Measurements from ENCODE around the gene MRPL23. TPM values are rescaled to one million over a fixed set of nuclear protein-coding genes. Genes with fewer than 3 reads are reported as not detected.

MRPL23 gene
- total RNA-seq, 2 donors from 2014 or later = 40.2 to 83.4 TPM

DNA sequence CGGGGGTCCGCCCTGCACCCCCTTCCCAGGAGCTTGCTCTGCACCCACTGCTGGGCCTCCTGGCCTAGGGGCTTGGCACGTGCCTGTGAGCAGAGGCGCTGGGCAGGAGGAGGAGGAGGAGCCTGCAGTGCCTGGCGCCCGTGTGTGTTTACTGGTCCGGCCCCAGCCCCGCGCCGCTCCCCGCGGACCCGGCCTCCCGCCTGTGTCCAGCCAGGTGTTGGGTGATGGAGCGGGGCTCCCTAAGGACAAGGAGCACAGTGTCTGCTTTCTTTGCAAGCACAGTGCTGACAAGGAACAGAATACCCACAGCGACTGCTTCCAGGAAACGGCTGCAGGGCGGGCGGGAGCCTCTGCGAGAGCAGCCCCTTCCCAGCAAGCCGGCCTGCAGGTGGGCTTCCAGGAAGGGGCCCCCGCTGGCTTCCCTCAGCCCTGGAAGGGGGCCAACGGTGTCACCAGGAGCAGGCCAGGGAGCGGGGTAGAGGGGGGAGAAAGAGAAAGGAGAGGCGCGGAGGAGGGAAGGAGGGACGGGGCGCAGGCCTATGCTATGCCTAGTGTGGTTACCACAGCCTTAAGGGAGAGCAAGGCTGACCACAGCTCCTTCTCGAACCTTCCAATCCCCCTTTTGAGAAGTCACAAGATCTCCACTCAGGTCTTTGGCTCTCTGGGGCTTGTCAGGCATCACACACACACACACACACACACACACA lies 43.9 kb downstream of the MRPL23 start:
- no CpG with 5 or more reads among the region's 29 CpGs for WGBS, 2 donors
- ATAC-seq = peak; percentile 27

DNA sequence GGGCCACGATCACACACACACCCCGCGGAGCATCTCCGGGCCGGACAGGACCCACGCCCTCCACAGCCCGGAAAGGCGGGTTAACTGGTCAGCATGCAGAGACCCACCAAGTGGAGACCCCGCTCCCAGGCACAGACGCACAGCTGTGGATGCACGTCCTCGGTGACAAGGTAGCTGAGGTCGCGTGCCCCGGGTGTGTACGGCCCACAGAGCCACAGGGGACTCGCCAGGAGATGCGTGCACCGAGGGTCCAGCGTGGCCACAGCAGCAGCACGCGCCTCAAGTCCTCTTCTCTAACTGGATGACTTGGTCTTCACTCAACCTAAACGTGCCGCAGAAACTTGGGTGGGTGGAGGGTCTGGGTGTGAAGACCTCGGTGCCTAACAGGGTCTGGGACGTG lies 45.0 kb downstream of the MRPL23 start:
- peak in 1 of 4 donors; percentile 13 for DNase-seq
- intact Hi-C loops (cut with DNase I) = no loop called here
- TF ChIP-seq, protein P1, sequence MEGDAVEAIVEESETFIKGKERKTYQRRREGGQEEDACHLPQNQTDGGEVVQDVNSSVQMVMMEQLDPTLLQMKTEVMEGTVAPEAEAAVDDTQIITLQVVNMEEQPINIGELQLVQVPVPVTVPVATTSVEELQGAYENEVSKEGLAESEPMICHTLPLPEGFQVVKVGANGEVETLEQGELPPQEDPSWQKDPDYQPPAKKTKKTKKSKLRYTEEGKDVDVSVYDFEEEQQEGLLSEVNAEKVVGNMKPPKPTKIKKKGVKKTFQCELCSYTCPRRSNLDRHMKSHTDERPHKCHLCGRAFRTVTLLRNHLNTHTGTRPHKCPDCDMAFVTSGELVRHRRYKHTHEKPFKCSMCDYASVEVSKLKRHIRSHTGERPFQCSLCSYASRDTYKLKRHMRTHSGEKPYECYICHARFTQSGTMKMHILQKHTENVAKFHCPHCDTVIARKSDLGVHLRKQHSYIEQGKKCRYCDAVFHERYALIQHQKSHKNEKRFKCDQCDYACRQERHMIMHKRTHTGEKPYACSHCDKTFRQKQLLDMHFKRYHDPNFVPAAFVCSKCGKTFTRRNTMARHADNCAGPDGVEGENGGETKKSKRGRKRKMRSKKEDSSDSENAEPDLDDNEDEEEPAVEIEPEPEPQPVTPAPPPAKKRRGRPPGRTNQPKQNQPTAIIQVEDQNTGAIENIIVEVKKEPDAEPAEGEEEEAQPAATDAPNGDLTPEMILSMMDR (IDR thresholded peaks at IDR 0.05) = no peak
- TF ChIP-seq POLR2A (IDR thresholded peaks at IDR 0.05) = no peak
- no peaks in the 10 kb centered on the region for H3K27me3 ChIP-seq
- peaks cover 5% of the 10 kb centered on the region for H3K4me1 ChIP-seq
- no peaks in the 10 kb centered on the region for H3K9me3 ChIP-seq
- ATAC-seq = no peak
- H3K4me3 ChIP-seq = no peak overlapping the region
- H3K36me3 ChIP-seq (replicated peaks in 1 of 2; ENCODE audit: insufficient read depth in 1 of 2, low read depth in 2 of 2) = no peaks in the 10 kb centered on the region
- H3K27ac ChIP-seq = no peak overlapping the region
- 93% methylated on average over 12 of the region's 26 CpGs; no CpG with 5 or more reads in 1 of the 2 donors for WGBS, 2 donors

More for the DNA sequence above, 43.9 kb downstream of the MRPL23 start:
- no peak overlapping the region for H3K27ac ChIP-seq
- DNase-seq = no peak
- H3K9me3 ChIP-seq = no peaks in the 10 kb centered on the region
- no peak overlapping the region for H3K4me3 ChIP-seq
- peaks cover 5% of the 10 kb centered on the region for H3K4me1 ChIP-seq
- H3K36me3 ChIP-seq (replicated peaks in 1 of 2; ENCODE audit: insufficient read depth in 1 of 2, low read depth in 2 of 2) = no peaks in the 10 kb centered on the region
- H3K27me3 ChIP-seq = no peaks in the 10 kb centered on the region
- intact Hi-C loops (cut with DNase I) = no loop called here
- TF ChIP-seq, protein P1 (IDR thresholded peaks at IDR 0.05) = no peak
- no peak for TF ChIP-seq POLR2A (IDR thresholded peaks at IDR 0.05)

DNA sequence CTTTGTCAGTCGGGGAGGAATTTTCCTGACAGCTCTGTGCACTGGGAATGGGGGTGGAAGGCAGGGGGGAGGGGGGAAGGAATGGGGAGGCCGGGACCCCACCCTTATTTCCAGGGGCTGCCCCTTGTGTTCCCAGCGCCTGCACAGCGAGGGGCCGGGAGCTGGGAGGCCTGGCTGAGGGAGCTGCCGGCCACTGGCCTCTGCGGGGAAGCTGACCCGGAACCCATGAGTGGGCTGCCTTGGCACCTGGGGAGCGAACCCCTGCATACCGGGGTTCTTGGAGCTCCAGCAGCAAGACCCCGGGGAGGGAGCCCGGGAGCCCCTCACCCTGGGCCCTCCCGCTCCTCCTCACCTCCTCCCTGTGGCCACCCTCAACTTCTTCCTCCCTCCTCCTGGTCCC lies 47.0 kb downstream of the MRPL23 start:
- no peaks in the 10 kb centered on the region for H3K4me1 ChIP-seq
- WGBS, 2 donors = no CpG with 5 or more reads among the region's 13 CpGs
- intact Hi-C loops (cut with DNase I) = no loop called here
- ATAC-seq = no peak
- no peak overlapping the region for H3K4me3 ChIP-seq
- no peaks in the 10 kb centered on the region for H3K9me3 ChIP-seq
- no peaks in the 10 kb centered on the region for H3K27me3 ChIP-seq
- no peak overlapping the region for H3K27ac ChIP-seq
- no peak for TF ChIP-seq POLR2A (IDR thresholded peaks at IDR 0.05)
- TF ChIP-seq, protein P1 (IDR thresholded peaks at IDR 0.05) = no peak
- H3K36me3 ChIP-seq (replicated peaks in 1 of 2; ENCODE audit: insufficient read depth in 1 of 2, low read depth in 2 of 2) = no peaks in the 10 kb centered on the region
- DNase-seq = peak in 2 of 4 donors; percentile 0 to 4

DNA sequence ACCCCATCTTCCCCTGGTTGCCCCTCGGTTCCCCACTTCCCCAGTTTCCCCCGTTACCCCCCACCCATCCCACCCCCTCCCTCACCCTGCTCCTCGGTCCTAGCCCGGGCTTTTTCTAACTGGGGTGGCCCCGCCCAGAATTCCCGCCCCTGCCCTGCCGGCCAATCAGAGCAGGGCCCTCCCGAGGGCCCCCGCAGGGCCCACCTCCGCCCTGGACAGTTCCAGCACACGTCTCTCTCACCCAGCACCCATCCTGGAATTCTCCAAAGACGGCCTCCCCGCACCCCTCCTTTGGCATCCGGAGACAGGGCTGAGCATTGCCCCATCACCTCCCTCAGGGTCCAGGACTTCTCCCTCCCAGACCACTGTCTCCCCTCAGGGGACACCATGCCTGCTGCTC lies 50.6 kb downstream of the MRPL23 start, which contains the start of gene H19:
H19 (minus strand) TSS at position 88 of the 400 bp plus-strand sequence.
- Histone ChIP-seq H3K36me3 (replicated peaks in 1 of 2; ENCODE audit: insufficient read depth in 1 of 2, low read depth in 2 of 2) (no peaks in the 10 kb centered on the region), H3K27ac (no peak within 1 kb of the TSS), H3K9me3 (no peaks in the 10 kb centered on the region), H3K27me3 (no peaks in the 10 kb centered on the region), H3K4me1 (no peaks in the 10 kb centered on the region), H3K4me3 (no peak within 1 kb of the TSS)
- no peak for ATAC-seq
- TF ChIP-seq, protein P1 (IDR thresholded peaks at IDR 0.05) = no peak
- TF ChIP-seq POLR2A (IDR thresholded peaks at IDR 0.05) = no peak
- intact Hi-C loops (cut with DNase I) = no loop called here
- DNase-seq = no peak
- WGBS, 2 donors = no CpG with 5 or more reads among the region's 14 CpGs

DNA sequence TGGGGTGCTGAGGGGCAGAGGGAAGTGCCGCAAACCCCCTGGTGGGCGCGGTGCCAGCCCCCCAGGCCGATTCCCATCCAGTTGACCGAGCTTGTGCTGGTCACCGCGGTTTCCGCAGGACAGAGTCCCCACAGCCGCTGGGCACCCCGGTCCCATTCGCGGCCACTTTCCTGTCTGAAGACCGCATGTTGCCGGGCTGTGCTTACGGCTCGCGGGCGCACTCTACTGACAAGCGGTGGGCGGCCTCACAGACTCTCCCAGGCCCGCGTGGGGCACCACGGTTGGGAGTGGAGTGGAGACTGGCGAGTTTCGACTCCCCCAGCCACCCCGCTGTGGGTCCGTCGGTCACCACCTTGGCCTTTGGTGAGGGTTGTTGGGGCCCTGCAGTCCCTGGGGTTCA lies 51.2 kb downstream of the MRPL23 start:
- no CpG with 5 or more reads among the region's 28 CpGs for WGBS, 2 donors
- no peaks in the 10 kb centered on the region for H3K36me3 ChIP-seq (replicated peaks in 1 of 2; ENCODE audit: insufficient read depth in 1 of 2, low read depth in 2 of 2)
- no peak overlapping the region for H3K27ac ChIP-seq
- ATAC-seq = peak; percentile 47
- H3K4me3 ChIP-seq = no peak overlapping the region
- DNase-seq = no peak
- H3K27me3 ChIP-seq = no peaks in the 10 kb centered on the region
- no peaks in the 10 kb centered on the region for H3K4me1 ChIP-seq
- TF ChIP-seq, protein P1 (IDR thresholded peaks at IDR 0.05) = no peak
- no peak for TF ChIP-seq POLR2A (IDR thresholded peaks at IDR 0.05)
- intact Hi-C loops (cut with DNase I) = no loop called here
- no peaks in the 10 kb centered on the region for H3K9me3 ChIP-seq

Measured in body of pancreas (tissue), 4 donors.